NCI-H1048 (cell line): ENCODE results near the gene USP34.
"Not testable (repeated sequence)": the region's sequence is repeated elsewhere in the genome, so short reads cannot be mapped to it uniquely, and the experiment has no call there.

ENCODE experiments used
- DNase-seq: peaks from one replicate; lab custom pipeline; 2025; lab: John Stamatoyannopoulos, UW

The USP34 gene, protein sequence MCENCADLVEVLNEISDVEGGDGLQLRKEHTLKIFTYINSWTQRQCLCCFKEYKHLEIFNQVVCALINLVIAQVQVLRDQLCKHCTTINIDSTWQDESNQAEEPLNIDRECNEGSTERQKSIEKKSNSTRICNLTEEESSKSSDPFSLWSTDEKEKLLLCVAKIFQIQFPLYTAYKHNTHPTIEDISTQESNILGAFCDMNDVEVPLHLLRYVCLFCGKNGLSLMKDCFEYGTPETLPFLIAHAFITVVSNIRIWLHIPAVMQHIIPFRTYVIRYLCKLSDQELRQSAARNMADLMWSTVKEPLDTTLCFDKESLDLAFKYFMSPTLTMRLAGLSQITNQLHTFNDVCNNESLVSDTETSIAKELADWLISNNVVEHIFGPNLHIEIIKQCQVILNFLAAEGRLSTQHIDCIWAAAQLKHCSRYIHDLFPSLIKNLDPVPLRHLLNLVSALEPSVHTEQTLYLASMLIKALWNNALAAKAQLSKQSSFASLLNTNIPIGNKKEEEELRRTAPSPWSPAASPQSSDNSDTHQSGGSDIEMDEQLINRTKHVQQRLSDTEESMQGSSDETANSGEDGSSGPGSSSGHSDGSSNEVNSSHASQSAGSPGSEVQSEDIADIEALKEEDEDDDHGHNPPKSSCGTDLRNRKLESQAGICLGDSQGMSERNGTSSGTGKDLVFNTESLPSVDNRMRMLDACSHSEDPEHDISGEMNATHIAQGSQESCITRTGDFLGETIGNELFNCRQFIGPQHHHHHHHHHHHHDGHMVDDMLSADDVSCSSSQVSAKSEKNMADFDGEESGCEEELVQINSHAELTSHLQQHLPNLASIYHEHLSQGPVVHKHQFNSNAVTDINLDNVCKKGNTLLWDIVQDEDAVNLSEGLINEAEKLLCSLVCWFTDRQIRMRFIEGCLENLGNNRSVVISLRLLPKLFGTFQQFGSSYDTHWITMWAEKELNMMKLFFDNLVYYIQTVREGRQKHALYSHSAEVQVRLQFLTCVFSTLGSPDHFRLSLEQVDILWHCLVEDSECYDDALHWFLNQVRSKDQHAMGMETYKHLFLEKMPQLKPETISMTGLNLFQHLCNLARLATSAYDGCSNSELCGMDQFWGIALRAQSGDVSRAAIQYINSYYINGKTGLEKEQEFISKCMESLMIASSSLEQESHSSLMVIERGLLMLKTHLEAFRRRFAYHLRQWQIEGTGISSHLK (N-terminal part only)

DNA sequence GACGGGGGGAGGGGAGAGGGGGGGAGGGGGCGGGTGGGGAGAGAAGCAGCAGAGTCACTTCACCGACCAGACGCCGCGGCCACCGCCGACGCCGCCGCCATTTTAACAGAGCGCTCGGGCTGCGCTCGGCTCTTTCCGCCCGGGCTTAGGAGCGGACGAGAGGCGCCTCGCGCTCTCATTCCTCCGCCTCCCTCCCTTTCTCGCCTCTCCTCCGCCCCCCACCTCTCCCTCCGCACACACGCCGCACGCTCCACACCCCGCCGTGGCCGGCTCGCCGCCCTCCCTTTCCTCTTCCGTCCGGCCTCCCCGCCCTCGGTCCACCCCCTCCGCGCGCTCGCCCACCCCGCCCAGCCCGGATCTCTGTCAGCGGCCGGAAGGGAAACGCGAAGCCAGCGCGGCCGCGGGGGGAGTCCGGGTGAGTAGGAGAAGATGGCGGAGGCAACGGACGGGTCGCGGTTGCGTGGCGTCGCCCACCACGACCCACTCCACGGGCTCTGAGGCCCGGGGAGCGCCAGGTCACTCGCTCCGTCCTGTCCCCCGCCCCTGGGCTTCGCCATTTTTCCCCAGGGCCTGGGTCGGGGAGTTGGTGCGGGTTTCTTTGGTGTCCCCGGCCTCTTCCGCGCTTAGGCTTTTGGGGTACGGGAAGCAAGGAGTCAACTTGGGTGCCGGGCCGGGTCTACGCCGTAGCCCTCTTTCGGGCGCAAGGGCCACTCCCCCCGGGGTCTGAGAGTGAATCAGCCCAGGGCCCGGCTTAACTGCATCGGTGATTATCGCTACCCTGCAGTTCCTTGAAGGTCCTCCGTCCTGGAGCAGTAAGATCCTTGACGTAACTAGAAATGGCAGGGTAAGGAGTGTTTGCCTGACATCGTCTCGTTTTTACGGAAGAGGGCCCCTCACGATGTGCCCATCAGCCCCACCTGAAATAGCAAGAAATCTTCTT, at the start of gene USP34:
Gene USP34 (minus strand): TSS at position 123 of the 940 bp plus-strand sequence. CDS start 395 bp downstream, outside the sequence.
- DNase-seq, result peak; percentile 74

DNA sequence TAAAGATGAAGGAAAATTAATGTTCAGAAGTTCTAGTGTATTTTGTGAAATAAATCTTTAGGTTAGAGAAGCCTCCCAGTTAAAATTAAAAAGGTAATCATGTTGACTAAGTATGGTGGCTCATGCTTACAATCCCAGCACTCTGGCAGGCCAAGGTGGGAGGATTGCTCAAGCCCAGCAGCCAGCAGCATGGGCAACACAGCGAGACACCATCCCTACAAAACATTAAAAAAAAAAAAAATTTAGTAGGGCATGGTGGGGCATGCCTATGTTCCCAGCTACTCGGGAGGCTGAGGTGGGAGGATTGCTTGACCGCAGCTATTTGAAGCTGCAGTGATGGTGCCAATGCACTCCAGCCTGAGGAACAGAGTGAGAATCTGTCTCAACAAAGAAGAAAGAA, 49.4 kb upstream of the USP34 start:
- DNase-seq, result no peak

DNA sequence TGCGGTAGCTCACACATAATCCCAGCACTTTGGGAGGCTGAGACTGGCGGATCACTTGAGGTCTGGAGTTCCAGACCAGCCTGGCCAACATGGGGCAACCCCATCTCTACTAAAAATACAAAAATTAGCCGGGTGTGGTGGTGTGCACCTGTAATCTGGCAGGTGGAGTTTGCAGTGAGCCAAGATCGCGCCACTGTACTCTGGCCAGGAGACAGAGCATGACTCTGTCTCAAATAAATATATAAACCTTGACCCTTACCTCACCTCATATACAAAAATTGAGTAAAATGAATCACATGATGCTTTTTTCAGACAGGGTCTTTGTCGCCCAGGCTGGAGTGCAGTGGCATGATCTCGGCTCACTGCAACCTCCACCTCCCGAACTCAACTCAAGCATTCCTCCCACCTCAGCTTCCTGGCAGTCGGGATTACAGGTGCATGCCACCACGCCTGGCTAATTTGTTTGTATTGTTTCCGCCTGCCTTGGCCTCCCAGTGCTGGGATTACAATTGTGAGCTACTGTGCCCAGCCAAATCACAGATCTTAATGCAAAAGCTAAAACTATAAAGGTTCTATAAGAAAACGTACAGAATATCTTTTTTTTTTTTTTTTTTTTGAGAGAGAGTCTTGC, 42.0 kb upstream of the USP34 start:
- no peak for DNase-seq

DNA sequence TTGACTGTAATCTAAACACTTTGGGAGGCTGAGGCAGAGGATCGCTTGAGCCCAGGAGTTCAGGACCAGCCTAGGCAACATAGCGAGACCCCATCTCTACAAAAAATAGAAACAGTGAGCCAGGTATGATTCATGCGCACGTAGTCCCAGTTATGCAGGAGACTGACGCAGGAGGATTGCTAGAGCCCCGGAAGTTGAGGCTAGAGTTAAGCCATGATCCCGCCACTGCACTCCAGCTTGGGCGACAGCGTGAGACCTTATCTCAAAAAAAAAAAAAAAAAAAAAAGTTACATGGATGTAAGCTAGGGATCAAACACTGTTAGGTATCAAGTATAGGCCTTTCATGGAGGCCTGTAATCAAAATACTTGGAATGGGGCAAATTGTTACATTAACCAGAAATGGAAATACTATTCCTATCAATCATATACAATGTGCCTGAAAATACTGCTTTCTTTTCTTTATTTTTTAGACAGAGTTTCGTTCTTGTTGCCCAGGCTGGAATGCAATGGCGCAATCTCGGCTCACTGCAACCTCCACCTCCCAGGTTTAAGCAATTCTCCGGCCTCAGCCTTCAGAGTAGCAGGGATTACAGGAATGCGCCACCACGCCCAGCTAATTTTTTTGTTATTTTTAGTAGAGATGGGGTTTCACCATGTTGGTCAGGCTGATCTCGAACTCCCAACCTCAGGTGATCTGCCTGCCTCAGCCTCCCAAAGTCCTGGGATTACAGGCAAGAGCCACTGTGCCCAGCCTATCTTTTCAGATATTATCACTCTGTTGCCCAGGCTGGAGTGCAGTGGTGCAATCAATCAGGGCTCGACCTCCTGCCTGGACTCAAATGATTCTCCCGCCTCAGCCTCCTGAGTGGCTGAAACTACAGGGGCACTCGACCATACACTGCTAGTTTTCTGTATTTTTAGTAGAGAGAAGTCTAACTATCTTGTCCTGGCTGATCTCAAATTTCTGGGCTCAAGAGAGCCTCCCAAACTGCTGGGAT, 40.1 kb upstream of the USP34 start:
- no peak for DNase-seq

DNA sequence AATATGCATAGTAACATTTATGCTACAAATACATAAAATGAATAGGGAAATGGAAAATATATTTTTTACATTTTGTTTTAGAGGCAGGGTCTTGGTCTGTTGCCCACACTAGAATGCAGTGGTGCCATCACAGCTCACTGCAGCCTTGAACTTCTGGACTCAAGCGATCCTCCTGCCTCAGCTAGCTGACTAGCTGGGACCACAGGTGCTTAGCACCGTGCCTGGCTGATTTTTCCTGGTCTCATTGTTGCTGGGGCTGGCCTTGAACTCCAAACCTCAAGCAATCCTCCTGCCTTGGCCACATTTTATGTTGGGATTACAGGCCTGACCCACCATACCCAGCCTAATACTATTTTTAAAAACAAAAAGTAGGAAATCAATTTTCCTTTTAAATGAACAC, 34.1 kb upstream of the USP34 start:
- no peak for DNase-seq

DNA sequence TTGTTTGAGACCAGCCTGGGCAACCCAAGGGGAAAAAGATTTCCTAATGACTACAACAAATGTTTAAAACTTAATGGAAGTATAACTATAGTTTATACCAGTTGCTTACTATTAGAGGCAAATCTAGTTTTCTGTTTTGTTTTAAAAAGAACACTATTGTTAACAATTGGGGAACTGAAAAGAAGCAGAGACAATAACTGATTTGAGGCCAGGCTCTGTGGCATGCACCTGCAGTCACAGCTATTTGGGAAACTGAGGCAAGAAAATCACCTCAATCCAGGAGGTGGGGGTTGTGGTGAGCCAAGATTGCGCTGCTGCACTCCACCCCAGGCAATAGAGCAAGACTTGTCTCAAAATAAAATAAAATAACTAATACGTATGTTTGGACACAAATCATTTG, 28.2 kb upstream of the USP34 start:
- DNase-seq, result no peak

DNA sequence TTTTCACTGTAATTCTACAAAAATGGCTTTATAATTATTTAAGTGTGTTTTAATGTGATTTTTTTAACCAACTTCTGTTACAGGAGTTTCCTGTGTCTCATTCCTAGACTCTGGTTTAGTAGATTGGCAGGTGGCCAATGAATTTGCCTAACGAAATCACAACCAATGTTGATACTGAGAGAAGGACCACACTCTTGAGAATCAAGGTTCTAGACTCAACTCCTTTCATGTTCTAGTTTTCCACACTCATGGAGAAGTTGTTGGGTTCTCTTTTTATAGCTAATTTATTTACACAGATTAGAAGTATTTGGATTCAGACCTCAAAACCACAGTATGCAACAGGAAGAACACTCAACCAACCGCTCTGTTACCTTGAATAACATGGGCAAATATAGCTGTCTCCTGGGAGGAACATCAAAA, 22.6 kb upstream of the USP34 start:
- no peak for DNase-seq

DNA sequence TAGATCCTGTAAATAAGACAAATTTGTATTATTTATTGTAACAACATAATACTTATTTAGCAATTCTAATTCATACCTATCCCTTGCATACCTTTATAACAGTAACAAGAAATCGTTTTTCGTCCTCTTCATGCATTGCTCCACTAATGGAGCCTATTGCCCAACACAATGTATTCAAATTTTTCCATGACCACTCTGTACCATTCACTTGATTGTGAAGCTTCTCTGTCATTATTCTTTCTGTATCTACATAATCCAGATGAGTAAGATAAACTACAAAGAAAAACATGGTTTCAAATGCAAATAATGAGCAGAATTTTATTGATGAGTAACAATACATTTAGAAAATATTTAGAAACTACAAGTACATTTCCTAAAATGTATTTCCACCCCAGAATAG, 21.6 kb upstream of the USP34 start:
- no peak for DNase-seq

DNA sequence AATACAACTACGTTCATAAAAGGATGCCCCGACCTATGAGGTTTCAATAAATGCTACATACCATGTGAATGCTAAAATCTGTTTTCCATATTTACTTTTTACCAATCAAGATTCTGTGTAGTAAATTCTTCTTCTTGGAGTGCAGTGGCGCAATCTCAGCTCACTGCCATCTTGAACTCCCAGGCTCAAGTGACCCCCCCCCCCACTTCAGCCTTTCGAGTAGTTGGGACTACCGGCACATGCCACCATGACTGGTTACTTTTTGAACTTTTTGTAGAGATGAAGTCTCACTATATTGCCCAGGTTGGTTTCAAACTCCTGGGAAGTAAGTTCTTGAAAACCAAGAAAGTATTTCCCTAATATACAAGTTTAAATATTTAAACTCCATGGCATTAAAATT, 14.4 kb upstream of the USP34 start:
- DNase-seq, result no peak

DNA sequence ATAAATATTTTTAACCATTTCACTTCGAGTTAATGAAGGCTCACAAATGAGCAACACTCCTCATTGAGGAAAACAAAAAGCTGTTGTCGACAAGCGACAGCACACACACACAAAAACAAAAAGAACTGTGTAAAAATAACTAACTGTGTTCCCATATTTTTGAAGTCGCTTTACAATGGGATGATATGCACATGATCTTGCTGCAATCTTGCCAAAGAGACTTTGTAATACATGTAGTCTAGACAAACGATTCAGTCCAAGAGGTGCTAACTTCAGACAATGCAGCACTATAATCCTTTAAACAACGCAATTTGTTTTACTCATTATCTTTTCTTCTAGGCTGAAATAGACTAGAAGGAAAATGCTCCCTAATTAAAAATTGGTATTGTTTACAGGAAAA, 7.2 kb upstream of the USP34 start:
- no peak for DNase-seq

DNA sequence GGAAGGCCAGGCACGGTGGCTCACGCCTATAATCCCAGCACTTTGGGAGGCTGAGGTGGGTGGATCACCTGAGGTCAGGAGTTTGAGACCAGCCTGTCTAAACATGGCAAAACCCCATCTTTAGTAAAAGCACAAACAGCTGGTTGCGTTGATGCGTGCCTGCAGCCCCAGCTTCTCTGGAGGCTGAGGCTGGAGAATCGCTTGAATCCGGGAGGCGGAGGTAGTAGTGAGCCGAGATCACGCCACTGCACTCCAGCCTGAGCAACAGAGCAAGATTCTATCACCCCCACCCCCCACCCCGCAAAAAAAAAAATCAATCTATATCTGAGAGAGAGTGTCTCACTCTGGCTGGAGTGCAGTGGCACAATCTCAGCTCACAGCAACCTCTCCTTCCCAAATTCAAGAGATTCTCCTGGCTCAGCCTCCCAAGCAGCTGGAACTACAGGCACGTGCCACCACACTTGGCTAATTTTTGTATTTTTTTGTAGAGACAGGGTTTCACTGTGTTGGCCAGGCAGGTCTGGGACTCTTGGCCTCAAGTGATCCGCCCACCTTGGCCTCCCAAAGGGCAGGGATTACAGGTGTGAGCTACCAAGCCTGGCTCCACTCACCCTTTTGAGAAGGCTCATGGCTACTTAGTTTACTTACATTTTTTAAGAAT, 6.2 kb upstream of the USP34 start:
- not testable (repeated sequence) for DNase-seq

DNA sequence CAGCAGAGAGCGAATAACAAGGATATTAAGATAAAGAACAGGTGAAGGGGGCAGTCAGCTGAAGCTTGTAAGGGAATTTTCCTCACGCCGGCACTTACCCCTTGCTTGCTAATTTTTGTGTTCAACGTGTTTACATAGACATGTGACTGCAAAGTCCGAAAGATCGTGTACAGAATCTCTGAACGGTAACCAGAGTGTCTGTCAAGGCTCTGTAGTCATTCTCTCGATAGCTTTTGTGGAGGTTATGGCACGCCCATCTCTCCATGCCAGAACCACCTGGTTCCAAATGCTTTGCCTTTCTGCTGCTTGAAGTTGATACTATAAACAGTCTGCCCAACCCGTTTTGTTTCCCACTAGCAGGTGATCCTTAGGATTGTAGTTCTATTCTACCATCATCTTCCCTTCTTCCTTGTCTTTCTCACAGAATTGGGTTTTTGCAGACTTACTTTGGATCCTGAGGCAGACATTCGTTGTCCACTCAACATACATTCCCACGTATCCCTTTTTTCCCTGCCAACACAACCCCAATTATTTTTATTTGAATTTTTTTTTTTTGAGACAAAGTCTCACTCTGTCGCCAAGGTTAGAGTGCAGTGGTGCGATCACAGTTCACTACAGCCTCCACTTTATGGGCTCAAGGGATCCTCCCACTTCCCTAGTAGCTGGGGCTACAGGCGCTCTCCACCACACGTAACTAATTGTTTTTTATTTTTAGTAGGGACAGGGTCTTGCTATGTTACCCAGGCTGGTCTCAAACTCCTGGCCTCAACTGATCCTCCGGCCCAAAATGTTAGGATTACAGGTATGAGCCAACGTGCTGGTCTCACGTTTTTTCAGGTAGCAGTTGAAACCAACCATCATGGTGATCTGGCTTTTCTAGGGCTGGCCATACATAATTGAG, 1.3 kb upstream of the USP34 start:
- no peak for DNase-seq

DNA sequence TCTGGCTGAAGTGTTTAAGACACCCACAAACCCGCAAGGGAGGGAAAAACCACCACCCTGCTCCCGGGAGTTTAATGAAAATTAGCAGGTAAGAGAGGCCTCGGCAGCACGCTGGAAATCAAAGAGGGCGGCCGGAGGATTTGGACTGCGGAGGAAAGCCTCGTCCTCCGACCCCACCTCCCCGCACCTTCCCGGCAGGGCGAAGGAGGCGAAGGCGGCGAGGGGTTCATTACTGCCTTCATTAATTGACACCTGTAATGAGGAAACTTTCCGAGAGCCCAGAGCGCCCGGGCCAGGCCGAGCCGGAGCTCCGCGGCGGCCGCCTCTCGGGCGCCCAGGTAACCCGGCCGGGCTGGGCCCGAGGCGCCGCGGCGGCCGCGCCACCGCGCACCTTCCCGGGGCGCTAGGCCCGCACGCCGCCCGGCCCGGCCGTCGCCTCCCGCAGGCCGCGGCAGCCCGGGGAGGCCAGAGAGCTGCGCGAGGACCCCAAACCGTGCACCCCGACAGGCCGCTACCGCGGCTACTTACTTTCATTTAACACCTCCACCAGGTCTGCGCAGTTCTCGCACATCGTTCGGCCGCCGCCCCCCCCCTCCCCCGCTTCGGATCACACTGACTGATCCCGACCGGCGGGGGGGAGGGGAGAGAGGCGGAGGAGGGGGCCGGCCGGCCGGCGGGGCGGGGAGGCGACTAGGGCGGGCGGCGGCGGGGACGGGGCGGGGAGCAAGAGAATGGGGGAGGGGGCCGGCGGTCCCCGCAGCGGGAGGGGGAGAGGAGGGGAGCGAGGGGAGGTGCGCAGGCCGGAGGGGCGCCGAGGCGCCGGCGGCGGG, 550 bp downstream of the USP34 start:
- peak; percentile 44 for DNase-seq

DNA sequence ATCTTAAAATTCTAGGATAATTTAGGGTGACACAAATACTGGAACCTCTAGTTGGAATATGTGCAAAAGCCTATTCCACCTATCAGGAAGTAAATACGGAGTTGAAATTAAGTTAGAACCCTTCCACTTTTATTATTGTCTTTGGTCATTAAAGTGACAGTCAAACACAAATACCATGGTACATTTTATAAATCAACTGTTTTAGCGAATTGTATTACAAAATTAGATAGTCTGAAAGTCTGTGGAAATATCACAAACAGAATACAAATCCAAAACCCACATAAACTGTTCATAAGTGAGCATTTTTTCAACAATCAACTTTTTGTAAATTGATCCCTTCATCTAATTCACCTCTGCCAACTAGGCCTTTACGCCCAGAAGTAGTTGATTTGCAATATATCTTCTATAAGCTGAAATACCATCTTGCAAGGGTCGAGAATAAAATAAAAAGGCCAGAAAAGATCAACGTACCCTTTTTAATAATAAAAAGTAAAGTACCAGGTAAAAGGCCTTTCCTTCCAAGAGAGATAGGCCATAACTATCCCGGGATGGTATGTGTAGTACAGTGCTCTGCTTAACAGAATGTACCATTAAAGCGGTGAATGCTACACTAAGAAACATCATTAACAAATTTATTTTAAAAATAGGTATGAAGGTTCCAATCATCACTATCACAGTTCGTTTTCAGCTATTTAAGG, 1.3 kb downstream of the USP34 start:
- no peak for DNase-seq

DNA sequence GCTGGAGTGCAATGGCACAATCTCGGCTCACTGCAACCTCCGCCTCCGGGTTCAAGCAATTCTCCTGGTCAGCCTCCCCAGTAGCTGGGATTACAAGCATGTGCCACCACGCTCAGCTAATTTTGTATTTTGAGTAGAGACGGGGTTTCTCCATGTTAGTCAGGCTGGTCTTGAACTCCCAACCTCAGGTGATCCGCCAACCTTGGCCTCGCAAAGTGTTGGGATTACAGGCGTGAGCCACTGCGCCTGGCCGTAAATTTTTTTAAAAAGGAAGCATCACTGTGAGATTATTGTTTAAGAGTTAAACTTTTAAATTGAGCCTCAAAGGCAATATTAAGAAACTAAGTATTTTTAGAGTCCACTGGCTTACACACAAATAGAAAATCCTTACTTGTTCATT, 2.7 kb downstream of the USP34 start:
- DNase-seq, result not testable (repeated sequence)

DNA sequence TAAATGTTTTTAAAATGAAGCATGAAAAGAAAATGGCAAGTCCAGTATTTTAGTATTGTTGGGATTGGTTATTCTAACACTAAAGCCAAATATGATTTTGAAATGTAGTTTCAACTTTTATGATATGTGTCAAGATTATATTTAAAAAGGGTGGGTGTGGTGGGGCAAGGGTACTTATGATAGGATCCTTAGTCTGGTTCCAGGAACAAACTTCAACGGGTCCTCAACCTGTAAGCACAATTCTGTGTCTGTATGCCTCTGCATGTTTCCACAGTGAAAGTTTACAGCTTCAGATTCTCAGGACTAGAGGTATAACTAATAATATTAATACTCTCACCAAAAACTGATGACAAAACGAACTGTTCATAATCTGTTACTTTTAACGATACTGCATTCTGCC, 5.8 kb downstream of the USP34 start:
- no peak for DNase-seq
